Measurements from ENCODE around the gene ENOX1. TPM values are rescaled to one million over a fixed set of nuclear protein-coding genes. Genes with fewer than 3 reads are reported as not detected.

Gene ENOX1
- total and polyA plus RNA-seq, 2 of the 8 experiments (the other 6 are each of a cell fraction or from before 2014, with no cell fraction given), result 0.23 to 0.37 TPM

DNA sequence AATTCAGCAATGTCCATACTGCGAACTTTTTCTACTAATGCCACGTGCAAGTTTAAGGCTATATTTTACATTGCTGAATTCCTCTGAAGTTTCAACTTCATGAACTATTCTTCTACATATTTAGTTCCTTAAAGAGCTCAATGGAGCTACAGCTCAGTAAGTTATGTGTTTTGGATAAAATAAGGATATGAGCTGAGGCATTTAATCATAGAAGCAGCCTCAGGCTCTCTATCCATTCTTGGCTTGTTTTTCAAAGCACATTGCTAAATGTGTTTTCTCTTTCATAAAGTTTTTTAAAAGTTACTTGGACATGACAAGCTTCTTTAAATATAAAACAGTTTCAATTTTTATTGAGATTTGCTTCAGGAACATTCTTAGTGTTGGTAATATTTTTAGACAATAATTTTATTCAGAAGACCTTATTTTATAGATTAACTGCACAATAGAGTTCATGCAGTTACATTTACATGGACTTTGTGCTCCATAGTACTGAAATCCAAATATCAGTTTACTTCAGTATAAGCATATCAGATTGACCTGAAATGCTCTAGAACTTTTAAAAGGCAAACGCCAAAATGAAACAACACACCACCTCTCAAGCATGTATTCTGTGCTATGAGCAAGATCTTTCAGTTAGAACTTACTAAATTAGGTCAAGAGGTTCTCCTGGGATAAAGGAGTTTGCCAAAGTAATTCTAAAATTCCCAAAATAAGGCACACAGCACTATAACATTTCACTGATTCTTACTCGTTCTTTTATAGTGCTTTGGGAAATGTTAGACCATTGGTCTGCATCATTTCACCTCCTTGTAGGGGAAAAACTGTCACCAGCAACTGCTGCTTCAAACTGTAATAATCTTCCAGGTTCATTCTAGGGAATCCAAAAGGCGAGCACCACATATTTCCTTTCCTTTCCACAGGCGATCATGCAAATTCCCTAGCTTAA is 275.5 kb downstream of the ENOX1 start:
- no peak overlapping the region for H2BK20ac ChIP-seq (ENCODE audit: low read length)
- H4K91ac ChIP-seq (replicated peaks; ENCODE audit: insufficient read length, low read length), result no peak overlapping the region
- 86% methylated on average over 6 of the region's 6 CpGs; no CpG with 5 or more reads in 1 of the 2 experiments for WGBS, 2 experiments (ENCODE audit: extremely low coverage in 1 of 2, insufficient coverage in 1 of 2, insufficient read length in 1 of 2, insufficient replicate concordance in 2 of 2, low coverage in 1 of 2, low lambda C conversion rate in 2 of 2, missing lambda C conversion rate in 1 of 2)
- POLR2A ChIA-PET (ENCODE audit: partially characterized antibody), result no interaction called here
- no peaks in the 10 kb centered on the region for H3K23me2 ChIP-seq (ENCODE audit: low read depth, low read length)
- H2BK12ac ChIP-seq (ENCODE audit: low read depth, low read length), result no peak overlapping the region
- no peak overlapping the region for H3K27ac ChIP-seq (ENCODE audit: low read depth, low read length)
- TF ChIP-seq RXRA (IDR thresholded peaks at IDR 0.05; ENCODE audit: insufficient read depth, low read depth, low read length) (no peak), SIN3A (conservative IDR thresholded peaks at IDR 0.05 in 1 of 2, IDR thresholded peaks at IDR 0.05 in 1 of 2; ENCODE audit: low read depth in 1 of 2, low read length in 2 of 2) (no peak), SP1 (IDR thresholded peaks at IDR 0.05; ENCODE audit: low read depth, low read length) (no peak), TAF1 (IDR thresholded peaks at IDR 0.05; ENCODE audit: low read depth, low read length) (no peak), JUN (IDR thresholded peaks at IDR 0.05; ENCODE audit: low read depth, low read length) (no peak), KDM5A (IDR thresholded peaks at IDR 0.05; ENCODE audit: low read length) (no peak), CREB1 (IDR thresholded peaks at IDR 0.05) (no peak), PHF8 (conservative IDR thresholded peaks at IDR 0.05; ENCODE audit: low read depth, low read length) (no peak), EZH2 (IDR thresholded peaks at IDR 0.05; ENCODE audit: low read depth, low read length, severe bottlenecking) (no peak), MAFK (IDR thresholded peaks at IDR 0.05; ENCODE audit: low read depth, low read length) (no peak), SIRT6 (IDR thresholded peaks at IDR 0.05; ENCODE audit: low read length) (no peak), CEBPB (IDR thresholded peaks at IDR 0.05; ENCODE audit: low read depth, low read length) (no peak), RBBP5 (IDR thresholded peaks at IDR 0.05; ENCODE audit: borderline replicate concordance, low read depth, low read length) (no peak)
- no peak overlapping the region for H2AK5ac ChIP-seq (ENCODE audit: low read depth, low read length)
- no peak overlapping the region for H3K4me2 ChIP-seq (ENCODE audit: insufficient read depth in 1 of 2, low read depth in 2 of 2, low read length in 2 of 2)
- no peak for DNase-seq (ENCODE audit: low read depth in 1 of 2, low spot score in 2 of 2)
- no peaks in the 10 kb centered on the region for H3K79me2 ChIP-seq (ENCODE audit: control insufficient read depth in 1 of 2, insufficient read depth in 2 of 2, low read length in 2 of 2)
- H2BK5ac ChIP-seq (ENCODE audit: low read depth, low read length), result no peak overlapping the region
- no peak overlapping the region for H2BK15ac ChIP-seq (ENCODE audit: low read length)
- no peak for FAIRE-seq
- H4K8ac ChIP-seq (ENCODE audit: extremely low read depth, insufficient read depth, low read length), result no peak overlapping the region
- no peak overlapping the region for H3K9ac ChIP-seq (replicated peaks in 1 of 4; ENCODE audit: extremely low read depth in 1 of 4, low read depth in 3 of 4, low read length in 3 of 4)
- no peak overlapping the region for H3K4ac ChIP-seq (replicated peaks; ENCODE audit: insufficient read length, low read depth, low read length)
- H3K9me3 ChIP-seq (ENCODE audit: insufficient read depth in 2 of 2, low read depth in 1 of 2, low read length in 1 of 2), result no peaks in the 10 kb centered on the region
- H3K23ac ChIP-seq (ENCODE audit: insufficient read length), result no peak overlapping the region
- H3K36me3 ChIP-seq (ENCODE audit: control insufficient read depth in 2 of 4, insufficient read depth in 4 of 4, low read length in 3 of 4), result no peaks in the 10 kb centered on the region
- 0 out of 7 replicates have a peak, but pooled peaks cover 0 to 1% (median 0%) of the 10 kb centered on the region in 4 experiments for H3K4me1 ChIP-seq (replicated peaks in 1 of 4; ENCODE audit: control insufficient read depth in 3 of 4, insufficient read depth in 4 of 4, low read length in 3 of 4)
- no peak overlapping the region for H3K56ac ChIP-seq (replicated peaks; ENCODE audit: insufficient read length, low read depth, low read length)
- no peak overlapping the region for H2AFZ ChIP-seq (ENCODE audit: low read length)
- no peak overlapping the region for H3K4me3 ChIP-seq (ENCODE audit: extremely low read depth in 1 of 4, insufficient read depth in 2 of 4, low read depth in 3 of 4, low read length in 4 of 4)
- H3K27me3 ChIP-seq (replicated peaks in 1 of 4; ENCODE audit: control insufficient read depth in 3 of 4, extremely low read depth in 1 of 4, insufficient read depth in 3 of 4, low read length in 3 of 4), result no peaks in the 10 kb centered on the region
- no peak overlapping the region for H3K14ac ChIP-seq (ENCODE audit: insufficient read length)
- no peak overlapping the region for H4K5ac ChIP-seq (ENCODE audit: insufficient read length, low read depth, low read length)
- CTCF ChIA-PET (ENCODE audit: partially characterized antibody), result interaction anchor here (1.4 kb wide), 1 partner anchor 67 kb away, joined by 3 read pairs; no protein-coding TSS in a partner anchor
- no peak overlapping the region for H3K18ac ChIP-seq (ENCODE audit: extremely low read depth, low read length)
- H4K20me1 ChIP-seq (replicated peaks in 1 of 2; ENCODE audit: control insufficient read depth in 1 of 2, insufficient read depth in 2 of 2, low read length in 2 of 2), result no peaks in the 10 kb centered on the region
- no peaks in the 10 kb centered on the region for H3K79me1 ChIP-seq (ENCODE audit: low read depth, low read length)
- H2BK120ac ChIP-seq (replicated peaks; ENCODE audit: low read depth, low read length), result no peak overlapping the region

Data from H1 (cell line).